NCI-H446 treated with DMSO at 0.1 percent for 48 hours (cell line): Measurements from ENCODE around the gene OR10G3.
A peak's percentile ranks its signal among the peaks of the same experiment; 100 is the strongest.
"Not testable (repeated sequence)": the region's sequence is repeated elsewhere in the genome, so short reads cannot be mapped to it uniquely, and the experiment has no call there.

Source experiments
- DNase-seq: peaks from one replicate; lab custom pipeline; 2025; lab: John Stamatoyannopoulos, UW

The OR10G3 gene

GRCh38 chr14:21579976-21580375 is at the start of gene OR10G3:
TSS of gene OR10G3 (minus strand) at chr14:21580076. CDS start at chr14:21570744, 9,332 bp downstream.
- no peak for DNase-seq

- no peak for DNase-seq
Measured at GRCh38 chr14:21626491-21627230, 46.8 kb upstream of the OR10G3 start.

- no peak for DNase-seq
Measured at GRCh38 chr14:21617614-21618013, 37.7 kb upstream of the OR10G3 start.

GRCh38 chr14:21614240-21614639 is 34.4 kb upstream of the OR10G3 start:
- DNase-seq: no peak

- DNase-seq: no peak
Measured at GRCh38 chr14:21612324-21612723, 32.4 kb upstream of the OR10G3 start.

- not testable (repeated sequence) for DNase-seq
Measured at GRCh38 chr14:21602181-21602580, 22.3 kb upstream of the OR10G3 start.

GRCh38 chr14:21589317-21589716 is 9.4 kb upstream of the OR10G3 start:
- no peak for DNase-seq

GRCh38 chr14:21575661-21576060 is 4.2 kb downstream of the OR10G3 start:
- no peak for DNase-seq

GRCh38 chr14:21572604-21573003 is 7.3 kb downstream of the OR10G3 start:
- no peak for DNase-seq

GRCh38 chr14:21558703-21559170 is 21.1 kb downstream of the OR10G3 start:
- no peak for DNase-seq

- DNase-seq: peak; percentile 86
Measured at GRCh38 chr14:21557084-21557901, 22.6 kb downstream of the OR10G3 start.

GRCh38 chr14:21556378-21557083 is 23.3 kb downstream of the OR10G3 start:
- DNase-seq: no peak

- no peak for DNase-seq
Measured at GRCh38 chr14:21553266-21553665, 26.6 kb downstream of the OR10G3 start.

GRCh38 chr14:21544588-21544987 is 35.3 kb downstream of the OR10G3 start:
- not testable (repeated sequence) for DNase-seq

- DNase-seq: no peak
Measured at GRCh38 chr14:21543963-21544362, 35.9 kb downstream of the OR10G3 start.

- DNase-seq: peak; percentile 45
Measured at GRCh38 chr14:21543521-21543960, 36.3 kb downstream of the OR10G3 start.

GRCh38 chr14:21541413-21542074 is 38.3 kb downstream of the OR10G3 start:
- no peak for DNase-seq

- no peak for DNase-seq
Measured at GRCh38 chr14:21539189-21539940, 40.5 kb downstream of the OR10G3 start.

- DNase-seq: no peak
Measured at GRCh38 chr14:21537090-21537424, 42.8 kb downstream of the OR10G3 start.

GRCh38 chr14:21536418-21537089 is 43.3 kb downstream of the OR10G3 start:
- no peak for DNase-seq
